Measurements from ENCODE around the gene POMGNT1. TPM values are rescaled to one million over a fixed set of nuclear protein-coding genes. Genes with fewer than 3 reads are reported as not detected.
A peak's percentile ranks its signal among the peaks of the same experiment; 100 is the strongest.

POMGNT1 gene
- total and polyA plus RNA-seq, 2 of the 13 experiments (the other 11 are each of a cell fraction or from before 2014, with no cell fraction given) = 33.9 to 46.8 TPM

DNA sequence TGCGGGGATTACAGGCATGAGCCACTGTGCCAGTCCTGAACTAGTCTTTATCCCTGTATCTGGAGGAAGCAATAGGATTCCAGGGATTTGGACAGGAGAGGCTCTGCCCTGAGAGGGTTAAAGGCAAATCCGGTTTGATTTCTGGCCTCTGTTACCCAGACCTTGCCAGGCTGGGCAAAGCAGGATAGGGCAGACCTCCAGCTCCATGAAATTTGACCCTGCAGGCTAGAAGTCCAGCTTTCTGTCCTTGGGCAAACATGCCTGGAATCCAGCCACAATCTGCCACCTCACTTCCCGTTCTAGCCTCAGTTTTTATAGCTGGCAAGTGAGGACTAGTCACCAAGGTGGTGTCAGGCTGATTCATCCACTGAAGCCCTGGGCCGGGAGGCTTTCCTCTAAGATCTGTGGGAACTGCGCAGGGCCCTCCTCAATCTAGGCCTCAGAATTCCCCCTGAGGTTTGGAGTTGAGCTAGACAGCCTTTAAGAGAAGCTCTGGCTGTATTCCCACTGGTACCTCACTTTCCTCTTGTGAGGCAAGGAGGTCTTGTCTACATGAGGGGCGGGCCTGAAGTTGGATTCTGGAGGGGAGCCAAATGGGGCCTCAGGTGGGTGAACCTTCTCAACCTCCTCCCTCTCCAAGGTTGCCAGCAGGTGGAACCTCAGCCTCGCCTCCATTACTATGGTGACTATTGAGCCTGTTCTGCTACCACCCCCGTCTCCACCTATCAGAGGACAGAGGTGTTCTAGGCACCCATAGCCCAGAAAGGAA is 15.0 kb downstream of the POMGNT1 start (continued):
- TF ChIP-seq FOXA3 (CRISPR knock-in tag; IDR thresholded peaks at IDR 0.05) = peak; percentile 45
- peak; percentile 94 for TF ChIP-seq HNF4A (CRISPR knock-in tag; IDR thresholded peaks at IDR 0.05)
- TF ChIP-seq, protein P1, sequence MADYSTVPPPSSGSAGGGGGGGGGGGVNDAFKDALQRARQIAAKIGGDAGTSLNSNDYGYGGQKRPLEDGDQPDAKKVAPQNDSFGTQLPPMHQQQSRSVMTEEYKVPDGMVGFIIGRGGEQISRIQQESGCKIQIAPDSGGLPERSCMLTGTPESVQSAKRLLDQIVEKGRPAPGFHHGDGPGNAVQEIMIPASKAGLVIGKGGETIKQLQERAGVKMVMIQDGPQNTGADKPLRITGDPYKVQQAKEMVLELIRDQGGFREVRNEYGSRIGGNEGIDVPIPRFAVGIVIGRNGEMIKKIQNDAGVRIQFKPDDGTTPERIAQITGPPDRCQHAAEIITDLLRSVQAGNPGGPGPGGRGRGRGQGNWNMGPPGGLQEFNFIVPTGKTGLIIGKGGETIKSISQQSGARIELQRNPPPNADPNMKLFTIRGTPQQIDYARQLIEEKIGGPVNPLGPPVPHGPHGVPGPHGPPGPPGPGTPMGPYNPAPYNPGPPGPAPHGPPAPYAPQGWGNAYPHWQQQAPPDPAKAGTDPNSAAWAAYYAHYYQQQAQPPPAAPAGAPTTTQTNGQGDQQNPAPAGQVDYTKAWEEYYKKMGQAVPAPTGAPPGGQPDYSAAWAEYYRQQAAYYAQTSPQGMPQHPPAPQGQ (CRISPR knock-in tag; IDR thresholded peaks at IDR 0.05; ENCODE audit: borderline replicate concordance) = no peak
- 0 out of 2 replicates have a peak, but pooled peaks have one; percentile 27 for TF ChIP-seq MAF1 (CRISPR knock-in tag; IDR thresholded peaks at IDR 0.05; ENCODE audit: borderline replicate concordance)
- no peak for TF ChIP-seq ZNF569 (CRISPR knock-in tag; IDR thresholded peaks at IDR 0.05; ENCODE audit: borderline replicate concordance)
- TF ChIP-seq, protein P2, sequence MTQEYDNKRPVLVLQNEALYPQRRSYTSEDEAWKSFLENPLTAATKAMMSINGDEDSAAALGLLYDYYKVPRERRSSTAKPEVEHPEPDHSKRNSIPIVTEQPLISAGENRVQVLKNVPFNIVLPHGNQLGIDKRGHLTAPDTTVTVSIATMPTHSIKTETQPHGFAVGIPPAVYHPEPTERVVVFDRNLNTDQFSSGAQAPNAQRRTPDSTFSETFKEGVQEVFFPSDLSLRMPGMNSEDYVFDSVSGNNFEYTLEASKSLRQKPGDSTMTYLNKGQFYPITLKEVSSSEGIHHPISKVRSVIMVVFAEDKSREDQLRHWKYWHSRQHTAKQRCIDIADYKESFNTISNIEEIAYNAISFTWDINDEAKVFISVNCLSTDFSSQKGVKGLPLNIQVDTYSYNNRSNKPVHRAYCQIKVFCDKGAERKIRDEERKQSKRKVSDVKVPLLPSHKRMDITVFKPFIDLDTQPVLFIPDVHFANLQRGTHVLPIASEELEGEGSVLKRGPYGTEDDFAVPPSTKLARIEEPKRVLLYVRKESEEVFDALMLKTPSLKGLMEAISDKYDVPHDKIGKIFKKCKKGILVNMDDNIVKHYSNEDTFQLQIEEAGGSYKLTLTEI (CRISPR knock-in tag; conservative IDR thresholded peaks at IDR 0.05) = no peak
- TF ChIP-seq HMG20B (CRISPR knock-in tag; conservative IDR thresholded peaks at IDR 0.05) = no peak
- TF ChIP-seq ZIK1 (CRISPR knock-in tag; IDR thresholded peaks at IDR 0.05; ENCODE audit: borderline replicate concordance, low read depth) = no peak
- peak; percentile 63 for TF ChIP-seq ZNF629 (CRISPR knock-in tag; conservative IDR thresholded peaks at IDR 0.05)
- TF ChIP-seq, protein P3, sequence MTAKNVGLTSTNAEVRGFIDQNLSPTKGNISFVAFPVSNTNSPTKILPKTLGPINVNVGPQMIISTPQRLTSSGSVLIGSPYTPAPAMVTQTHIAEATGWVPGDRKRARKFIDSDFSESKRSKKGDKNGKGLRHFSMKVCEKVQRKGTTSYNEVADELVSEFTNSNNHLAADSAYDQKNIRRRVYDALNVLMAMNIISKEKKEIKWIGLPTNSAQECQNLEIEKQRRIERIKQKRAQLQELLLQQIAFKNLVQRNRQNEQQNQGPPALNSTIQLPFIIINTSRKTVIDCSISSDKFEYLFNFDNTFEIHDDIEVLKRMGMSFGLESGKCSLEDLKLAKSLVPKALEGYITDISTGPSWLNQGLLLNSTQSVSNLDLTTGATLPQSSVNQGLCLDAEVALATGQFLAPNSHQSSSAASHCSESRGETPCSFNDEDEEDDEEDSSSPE (CRISPR knock-in tag; IDR thresholded peaks at IDR 0.05) = no peak; the same call in 1 of the 2 replicates
- TF ChIP-seq MIXL1 (CRISPR knock-in tag; IDR thresholded peaks at IDR 0.05) = no peak
- TF ChIP-seq ZNF543 (CRISPR knock-in tag; IDR thresholded peaks at IDR 0.05) = no peak
- no peak for TF ChIP-seq RAD51 (IDR thresholded peaks at IDR 0.05; ENCODE audit: borderline replicate concordance)
- TF ChIP-seq YEATS4 (CRISPR knock-in tag; IDR thresholded peaks at IDR 0.05; ENCODE audit: borderline replicate concordance) = peak; percentile 73
- TF ChIP-seq NFATC3 (CRISPR knock-in tag; IDR thresholded peaks at IDR 0.05) = no peak
- no peak for TF ChIP-seq AHR (CRISPR knock-in tag; IDR thresholded peaks at IDR 0.05)
- TF ChIP-seq, protein P4, sequence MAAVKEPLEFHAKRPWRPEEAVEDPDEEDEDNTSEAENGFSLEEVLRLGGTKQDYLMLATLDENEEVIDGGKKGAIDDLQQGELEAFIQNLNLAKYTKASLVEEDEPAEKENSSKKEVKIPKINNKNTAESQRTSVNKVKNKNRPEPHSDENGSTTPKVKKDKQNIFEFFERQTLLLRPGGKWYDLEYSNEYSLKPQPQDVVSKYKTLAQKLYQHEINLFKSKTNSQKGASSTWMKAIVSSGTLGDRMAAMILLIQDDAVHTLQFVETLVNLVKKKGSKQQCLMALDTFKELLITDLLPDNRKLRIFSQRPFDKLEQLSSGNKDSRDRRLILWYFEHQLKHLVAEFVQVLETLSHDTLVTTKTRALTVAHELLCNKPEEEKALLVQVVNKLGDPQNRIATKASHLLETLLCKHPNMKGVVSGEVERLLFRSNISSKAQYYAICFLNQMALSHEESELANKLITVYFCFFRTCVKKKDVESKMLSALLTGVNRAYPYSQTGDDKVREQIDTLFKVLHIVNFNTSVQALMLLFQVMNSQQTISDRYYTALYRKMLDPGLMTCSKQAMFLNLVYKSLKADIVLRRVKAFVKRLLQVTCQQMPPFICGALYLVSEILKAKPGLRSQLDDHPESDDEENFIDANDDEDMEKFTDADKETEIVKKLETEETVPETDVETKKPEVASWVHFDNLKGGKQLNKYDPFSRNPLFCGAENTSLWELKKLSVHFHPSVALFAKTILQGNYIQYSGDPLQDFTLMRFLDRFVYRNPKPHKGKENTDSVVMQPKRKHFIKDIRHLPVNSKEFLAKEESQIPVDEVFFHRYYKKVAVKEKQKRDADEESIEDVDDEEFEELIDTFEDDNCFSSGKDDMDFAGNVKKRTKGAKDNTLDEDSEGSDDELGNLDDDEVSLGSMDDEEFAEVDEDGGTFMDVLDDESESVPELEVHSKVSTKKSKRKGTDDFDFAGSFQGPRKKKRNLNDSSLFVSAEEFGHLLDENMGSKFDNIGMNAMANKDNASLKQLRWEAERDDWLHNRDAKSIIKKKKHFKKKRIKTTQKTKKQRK (IDR thresholded peaks at IDR 0.05; ENCODE audit: low read length) = no peak
- TF ChIP-seq, protein P5, sequence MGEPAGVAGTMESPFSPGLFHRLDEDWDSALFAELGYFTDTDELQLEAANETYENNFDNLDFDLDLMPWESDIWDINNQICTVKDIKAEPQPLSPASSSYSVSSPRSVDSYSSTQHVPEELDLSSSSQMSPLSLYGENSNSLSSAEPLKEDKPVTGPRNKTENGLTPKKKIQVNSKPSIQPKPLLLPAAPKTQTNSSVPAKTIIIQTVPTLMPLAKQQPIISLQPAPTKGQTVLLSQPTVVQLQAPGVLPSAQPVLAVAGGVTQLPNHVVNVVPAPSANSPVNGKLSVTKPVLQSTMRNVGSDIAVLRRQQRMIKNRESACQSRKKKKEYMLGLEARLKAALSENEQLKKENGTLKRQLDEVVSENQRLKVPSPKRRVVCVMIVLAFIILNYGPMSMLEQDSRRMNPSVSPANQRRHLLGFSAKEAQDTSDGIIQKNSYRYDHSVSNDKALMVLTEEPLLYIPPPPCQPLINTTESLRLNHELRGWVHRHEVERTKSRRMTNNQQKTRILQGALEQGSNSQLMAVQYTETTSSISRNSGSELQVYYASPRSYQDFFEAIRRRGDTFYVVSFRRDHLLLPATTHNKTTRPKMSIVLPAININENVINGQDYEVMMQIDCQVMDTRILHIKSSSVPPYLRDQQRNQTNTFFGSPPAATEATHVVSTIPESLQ (CRISPR knock-in tag; conservative IDR thresholded peaks at IDR 0.05) = no peak

Data from HepG2 (cell line).